Activated T-cell treated with anti-CD3 and anti-CD28 coated beads, Interleukin-2, amount 50 U/mL, for 72 hours (primary cell): ENCODE measurements around the gene ZBED3. TPM values are rescaled to one million over a fixed set of nuclear protein-coding genes. Genes with fewer than 3 reads are reported as not detected.

Experiments used
- ATAC-seq, 2 donors: fragments of 150-1000 bp; cut with Tn5 transposase; replicated peaks in 1 of 2; 2 replicates each; pipeline ENCODE4 v1.10.0; 2021; ENCODE audit warnings: moderate library complexity in 2 of 2, mild to moderate bottlenecking in 1 of 2
- DNase-seq, 2 donors: peaks; one replicate each; pipeline ENCODE4 v3.0.0; 2021 to 2022; ENCODE audit warnings: mixed read lengths in 1 of 2
- H3K27ac Mint-ChIP-seq: one replicate; pipeline ENCODE4 v1.8.0; 2022; ENCODE audit warnings: mild to moderate bottlenecking, moderate library complexity, mixed read lengths
- H3K27me3 Mint-ChIP-seq: one replicate; pipeline ENCODE4 v1.8.0; 2022; ENCODE audit warnings: low read depth, mixed read lengths
- H3K36me3 Mint-ChIP-seq, 2 donors: one replicate each; pipeline ENCODE4 v1.8.0; 2022; ENCODE audit warnings: mixed read lengths in 2 of 2, mild to moderate bottlenecking in 1 of 2; ENCODE audit not compliant: insufficient read depth in 2 of 2
- H3K4me1 Mint-ChIP-seq: one replicate; pipeline ENCODE4 v1.8.0; 2022; ENCODE audit warnings: low read depth, mixed read lengths
- H3K4me3 Mint-ChIP-seq, 2 donors: one replicate each; pipeline ENCODE4 v1.8.0; 2022; ENCODE audit warnings: mild to moderate bottlenecking in 2 of 2, mixed read lengths in 2 of 2, moderate library complexity in 2 of 2
- H3K9me3 Mint-ChIP-seq, 2 donors: one replicate each; pipeline ENCODE4 v1.8.0; 2022; ENCODE audit warnings: mixed read lengths in 2 of 2
- total RNA-seq, 2 donors: library from RNA; stranded (reverse); gene quantifications; one replicate each; pipeline ENCODE4 v1.2.3, GENCODE V29; 2022

Gene ZBED3
- total RNA-seq, 2 donors from 2014 or later, result 8.7 to 11.4 TPM

DNA sequence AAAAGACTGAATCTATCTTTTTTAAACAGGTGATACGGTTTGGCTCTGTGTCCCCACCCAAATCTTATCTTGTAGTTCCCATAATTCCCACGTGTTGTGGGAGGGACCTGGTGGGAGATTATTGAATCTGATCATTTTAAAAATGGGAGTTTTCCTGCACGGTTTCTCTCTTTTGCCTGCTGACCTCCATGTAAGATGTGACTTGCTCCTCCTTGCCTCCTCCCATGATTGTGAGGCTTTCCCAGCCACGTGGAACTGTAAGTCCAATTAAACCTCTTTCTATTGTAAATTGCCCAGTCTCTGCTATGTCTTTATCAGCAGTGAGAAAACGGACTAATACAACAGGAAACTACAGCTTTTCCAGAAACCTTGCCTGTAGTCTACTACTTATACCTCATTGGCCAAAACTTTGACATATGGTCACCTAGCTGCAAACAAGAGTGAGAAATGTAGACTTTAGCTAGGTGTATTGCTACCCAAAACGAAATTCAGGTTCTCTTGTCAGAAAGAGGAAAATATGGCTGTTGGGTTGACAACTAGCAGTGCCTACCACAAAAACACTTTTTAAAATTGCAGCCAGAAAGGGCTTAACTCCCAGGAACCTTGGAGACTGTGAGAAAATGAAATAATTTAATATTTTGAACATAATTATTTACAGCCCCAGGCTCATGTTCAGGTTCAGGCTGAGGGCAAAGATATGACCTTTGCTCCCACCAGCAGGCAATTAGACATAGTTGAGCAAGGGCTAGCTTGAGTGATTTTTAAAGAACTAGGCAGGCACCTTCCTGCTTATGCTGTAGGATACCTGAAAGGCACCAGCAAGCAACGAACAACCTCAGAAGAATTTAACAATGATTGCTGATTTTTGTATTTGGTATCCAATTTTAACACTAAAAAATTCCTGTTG, 64.3 kb downstream of the ZBED3 start:
- Mint-ChIP-seq H3K4me1 (no peaks in the 10 kb centered on the region), H3K27me3 (peaks cover 22% of the 10 kb centered on the region), H3K27ac (no peak overlapping the region), H3K36me3 (no peaks in the 10 kb centered on the region), H3K9me3 (no peaks in the 10 kb centered on the region), H3K4me3 (no peak overlapping the region)
- DNase-seq (no peak), ATAC-seq (no peak)

Other genes with a start within 250 kb of the ZBED3 start
- gene S100Z, start 237.3 kb downstream of the ZBED3 start, total RNA-seq, result 1 to 10 TPM; 1.7 to 1.9 TPM
- gene CRHBP, start 134.2 kb downstream of the ZBED3 start, total RNA-seq, result under 1 TPM; 0.26 to 0.67 TPM
- gene AGGF1, start 56.9 kb downstream of the ZBED3 start, total RNA-seq, result 10 to 100 TPM; 19.1 to 22.8 TPM
- gene PDE8B, start 123.4 kb upstream of the ZBED3 start, total RNA-seq, result under 1 TPM; 0.07 to 0.36 TPM